Bone marrow (tissue), 2 donors: ENCODE results near the gene C22orf31.

ENCODE experiments used
- DNase-seq, 2 donors: peaks; one replicate each; lab custom pipeline; 2025; lab: John Stamatoyannopoulos, UW

The C22orf31 gene

DNA sequence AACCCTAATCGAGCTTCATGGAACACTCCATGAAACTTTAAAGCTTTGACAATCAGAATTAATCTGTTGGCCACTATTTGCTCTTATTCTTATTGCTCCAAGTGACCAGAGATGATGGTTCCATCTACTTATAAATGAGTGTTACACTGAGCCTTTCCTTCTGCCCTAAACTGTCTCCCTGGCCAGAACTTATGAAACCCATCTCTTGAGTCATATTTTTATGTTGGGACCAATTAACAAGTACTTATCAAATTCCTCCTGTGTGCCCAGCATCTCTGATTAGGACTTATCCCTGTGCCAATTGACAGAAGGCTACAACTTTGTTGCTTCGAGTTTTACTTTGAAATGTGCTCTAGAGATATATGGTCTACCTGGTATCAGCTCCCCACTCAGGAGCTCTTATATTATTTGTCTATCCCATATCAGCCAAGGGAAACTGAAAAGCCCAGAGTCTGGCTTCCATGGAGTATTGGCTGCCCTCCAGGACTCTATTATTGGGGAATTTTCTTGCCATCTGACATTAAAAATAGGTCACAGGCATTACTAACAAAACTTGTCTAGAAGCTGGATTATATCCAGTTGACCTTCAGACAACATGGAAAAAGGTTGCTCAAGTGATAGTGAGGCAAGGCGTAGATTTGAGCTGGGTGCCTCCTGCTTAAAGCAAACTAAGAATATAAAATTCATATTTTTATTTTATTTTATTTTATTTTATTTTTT, 20.0 kb upstream of the C22orf31 start:
- DNase-seq = no peak

DNA sequence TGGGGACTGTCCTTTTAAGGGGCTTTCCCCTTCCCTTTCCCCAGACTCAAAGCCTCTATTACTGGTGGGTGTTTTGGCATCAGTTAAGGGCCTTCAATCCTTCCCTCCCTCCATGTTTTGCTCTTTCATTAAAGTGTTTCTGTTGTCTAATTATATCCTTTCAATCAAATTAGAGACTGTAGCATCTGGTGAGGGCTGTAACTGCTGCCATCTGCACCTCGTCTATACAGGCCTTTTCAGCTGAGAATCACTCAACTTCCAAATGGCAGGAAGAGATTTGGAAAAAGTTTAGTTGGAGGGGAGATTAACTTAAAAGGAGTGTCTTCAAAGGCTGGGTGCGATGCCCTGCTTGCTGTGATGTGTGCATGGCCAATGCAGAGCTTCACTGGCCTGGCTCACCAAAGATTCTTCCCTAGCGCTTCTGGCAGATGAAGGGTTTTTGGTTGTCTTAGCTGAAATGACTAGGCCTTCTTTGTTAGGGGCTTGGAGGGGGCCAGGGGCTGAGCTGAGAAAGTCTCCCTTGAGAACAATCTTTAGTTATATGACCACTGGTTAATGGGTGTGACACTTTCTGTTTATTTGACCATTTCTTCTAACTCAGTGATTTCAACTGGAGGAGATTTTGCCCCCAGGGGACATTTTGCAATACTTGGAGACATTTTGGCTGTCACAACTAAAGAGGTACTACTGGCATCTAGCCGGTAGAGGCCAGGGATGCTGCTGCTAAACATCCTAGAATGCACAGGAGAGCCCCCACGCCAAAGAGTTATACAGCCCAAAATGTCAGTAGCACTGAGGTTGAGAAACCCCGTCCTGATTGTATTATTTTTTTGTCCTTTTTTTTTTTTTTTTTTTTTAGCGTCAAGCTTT, 18.7 kb upstream of the C22orf31 start:
- no peak for DNase-seq

DNA sequence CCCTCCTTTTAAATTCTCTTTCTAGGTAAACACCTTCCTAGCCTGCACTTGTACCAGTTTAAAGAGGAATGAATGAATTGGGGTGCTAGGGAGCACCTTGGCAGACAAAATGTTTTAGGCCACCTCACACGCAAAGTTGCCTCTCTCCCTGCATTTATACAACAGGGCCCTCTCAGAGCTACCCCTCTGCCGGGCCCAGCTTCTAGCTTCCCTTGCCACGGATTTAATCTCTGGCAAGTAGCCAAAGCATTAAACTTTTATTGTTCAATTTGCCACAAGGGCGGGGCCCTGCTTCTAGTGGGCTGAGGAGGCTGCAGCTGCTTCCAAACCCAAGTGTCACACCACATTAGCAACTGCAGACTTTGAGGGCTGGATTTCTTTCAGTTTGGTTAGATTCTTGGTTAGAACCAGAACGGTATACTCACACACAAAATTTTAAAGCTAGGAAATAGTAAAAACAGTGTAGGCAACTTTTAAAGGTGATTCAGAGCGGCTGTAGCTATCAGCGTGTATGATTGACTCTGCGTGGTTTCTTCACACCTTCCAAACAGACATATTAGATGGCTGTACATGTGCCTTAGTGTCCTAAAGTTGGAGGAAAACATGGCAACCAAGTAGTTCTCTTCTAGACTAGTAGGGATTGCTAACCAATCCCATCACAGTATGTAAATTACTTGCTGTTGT, 17.7 kb upstream of the C22orf31 start:
- DNase-seq = no peak

DNA sequence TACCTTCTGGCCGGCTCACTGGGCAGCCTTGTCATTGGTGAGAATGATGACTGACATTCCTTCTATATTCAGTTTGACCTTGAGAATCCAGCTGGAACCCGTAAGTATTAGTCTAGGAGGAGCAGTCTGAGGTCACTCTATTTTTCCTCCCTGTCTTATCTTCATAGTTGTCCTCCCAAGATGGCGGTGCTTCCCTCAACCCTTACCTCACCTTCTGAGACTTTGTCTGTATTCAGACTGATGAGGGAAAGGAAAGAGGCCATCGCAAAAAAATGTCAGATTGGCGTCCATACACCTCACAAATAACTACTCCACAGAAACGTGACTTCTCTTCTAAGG, 17.2 kb upstream of the C22orf31 start:
- no peak for DNase-seq

DNA sequence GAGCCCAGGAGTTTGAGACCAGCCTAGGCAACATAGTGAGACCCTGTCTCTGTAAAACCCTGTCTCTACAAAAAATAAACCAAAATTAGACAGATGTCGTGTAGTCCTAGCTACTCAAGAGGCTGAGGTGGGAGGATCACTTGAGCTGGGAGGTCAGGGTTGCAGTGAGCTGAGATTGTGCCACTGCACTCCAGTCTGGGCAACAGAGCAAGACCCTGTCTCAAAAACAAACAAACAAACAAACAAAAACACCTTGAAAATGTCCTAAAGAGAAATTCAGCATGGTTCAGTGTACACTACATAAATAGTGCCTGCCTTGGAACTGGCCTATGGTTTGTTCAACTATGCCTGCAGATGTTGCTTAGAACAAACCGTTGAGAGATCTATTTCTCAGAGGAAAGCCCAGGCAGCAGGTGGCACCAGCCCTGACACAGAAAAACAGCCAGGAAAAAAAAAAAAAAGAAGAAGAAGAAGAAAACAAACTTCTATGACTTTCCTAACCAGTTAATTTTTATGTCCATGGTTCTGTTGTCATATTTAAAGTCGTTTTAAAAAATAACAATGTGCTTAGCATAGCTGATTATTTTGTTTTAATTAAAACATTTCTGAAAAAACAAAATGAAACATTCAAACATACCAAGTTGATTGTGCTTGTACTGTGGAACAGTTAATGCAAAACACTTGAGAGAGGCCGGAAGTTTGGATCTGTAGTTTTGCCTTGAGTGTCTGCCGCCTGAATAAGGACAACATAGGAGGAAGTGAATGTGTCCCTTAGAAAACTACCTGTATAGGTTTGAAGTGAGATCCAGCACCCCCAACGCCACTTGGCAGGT, 16.6 kb upstream of the C22orf31 start:
- no peak for DNase-seq

DNA sequence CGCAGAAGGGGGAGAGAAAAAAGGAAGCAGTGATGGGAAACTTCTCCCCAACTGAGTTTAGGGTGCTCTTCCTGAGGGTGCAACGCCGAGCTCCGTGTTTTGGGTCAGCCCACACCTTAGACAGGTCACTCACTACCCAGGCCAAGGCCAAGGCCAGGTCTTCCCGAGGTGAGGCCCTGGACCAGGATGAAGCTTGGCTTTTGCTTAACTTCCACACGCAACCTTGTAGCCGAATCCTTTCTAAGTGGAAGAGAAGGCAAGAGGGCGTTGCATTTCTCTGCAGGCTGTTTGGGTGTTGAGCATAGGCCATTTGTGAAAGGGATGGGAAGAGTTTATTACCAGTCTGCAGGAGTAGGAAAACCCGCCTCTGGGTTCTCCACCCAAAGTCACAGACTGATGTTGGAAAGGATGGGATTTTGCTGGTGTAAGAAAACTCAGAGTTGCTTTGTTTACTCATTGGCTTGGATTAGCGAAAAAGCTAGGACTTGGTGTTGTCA, 12.7 kb upstream of the C22orf31 start:
- no peak for DNase-seq

DNA sequence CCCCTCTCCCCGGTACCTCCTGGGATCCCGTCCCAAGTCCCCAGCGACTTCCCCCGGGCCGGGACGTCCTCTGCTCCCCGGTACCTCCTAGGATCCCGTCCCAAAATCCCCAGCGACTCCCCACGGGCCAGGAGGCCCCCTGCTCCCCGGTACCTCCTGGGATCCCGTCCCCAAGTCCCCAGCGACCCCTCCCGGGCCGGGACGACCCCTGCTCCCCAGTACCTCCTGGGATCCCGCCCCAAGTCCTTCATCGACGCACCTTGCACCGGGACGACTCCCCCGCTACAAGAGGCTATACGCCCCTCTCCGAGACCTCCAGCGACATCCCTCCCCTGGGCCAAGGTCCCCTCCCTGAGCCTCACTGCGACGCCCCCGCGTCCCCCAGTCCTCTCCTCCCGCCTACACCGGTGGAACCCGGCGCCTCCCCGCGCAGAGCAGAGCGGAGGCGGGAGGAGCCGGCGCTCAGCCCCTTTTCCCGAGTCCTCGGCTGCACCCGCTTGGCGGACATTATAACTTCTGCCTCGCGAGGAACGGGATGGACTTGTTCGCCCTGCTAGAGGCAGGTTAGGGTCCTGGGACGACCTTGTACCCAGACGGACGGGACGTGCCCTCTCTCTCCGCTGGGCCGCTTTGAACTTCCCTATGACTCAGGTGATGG, 12.1 kb upstream of the C22orf31 start:
- no peak for DNase-seq

DNA sequence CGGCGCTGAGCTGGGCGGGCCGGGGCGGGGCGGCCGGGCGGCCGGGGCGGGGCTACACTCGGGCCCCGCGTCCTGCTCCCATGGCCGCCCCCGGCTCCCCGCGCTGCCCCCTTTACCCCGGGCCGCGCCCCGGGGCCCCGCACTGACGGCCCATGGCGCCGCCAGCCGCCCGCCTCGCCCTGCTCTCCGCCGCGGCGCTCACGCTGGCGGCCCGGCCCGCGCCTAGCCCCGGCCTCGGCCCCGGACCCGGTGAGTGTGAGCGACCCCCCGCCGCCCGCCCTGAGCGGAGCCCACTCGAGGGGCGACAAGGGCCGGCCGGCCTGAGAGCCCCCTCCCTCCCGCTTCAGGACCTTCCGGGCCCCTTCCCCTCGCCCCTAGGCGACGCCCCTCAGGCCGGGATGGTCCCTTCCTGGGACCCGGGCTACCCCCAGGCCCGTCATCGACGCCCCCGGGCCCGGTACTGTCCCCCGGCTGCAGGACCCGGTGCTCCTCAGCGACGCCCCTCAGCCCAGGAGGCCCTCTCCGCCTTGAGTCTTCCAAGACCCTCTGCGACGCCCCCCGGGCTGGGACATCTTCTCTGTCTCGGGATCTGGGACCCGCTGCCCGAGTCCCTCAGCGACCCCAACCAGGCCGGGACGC, 11.5 kb upstream of the C22orf31 start, which contains the start of gene KREMEN1:
Gene KREMEN1, plus strand, starts transcription at position 57 of the 639 bp plus-strand sequence. Its CDS starts 96 bp downstream, at position 153.
- DNase-seq = no peak

DNA sequence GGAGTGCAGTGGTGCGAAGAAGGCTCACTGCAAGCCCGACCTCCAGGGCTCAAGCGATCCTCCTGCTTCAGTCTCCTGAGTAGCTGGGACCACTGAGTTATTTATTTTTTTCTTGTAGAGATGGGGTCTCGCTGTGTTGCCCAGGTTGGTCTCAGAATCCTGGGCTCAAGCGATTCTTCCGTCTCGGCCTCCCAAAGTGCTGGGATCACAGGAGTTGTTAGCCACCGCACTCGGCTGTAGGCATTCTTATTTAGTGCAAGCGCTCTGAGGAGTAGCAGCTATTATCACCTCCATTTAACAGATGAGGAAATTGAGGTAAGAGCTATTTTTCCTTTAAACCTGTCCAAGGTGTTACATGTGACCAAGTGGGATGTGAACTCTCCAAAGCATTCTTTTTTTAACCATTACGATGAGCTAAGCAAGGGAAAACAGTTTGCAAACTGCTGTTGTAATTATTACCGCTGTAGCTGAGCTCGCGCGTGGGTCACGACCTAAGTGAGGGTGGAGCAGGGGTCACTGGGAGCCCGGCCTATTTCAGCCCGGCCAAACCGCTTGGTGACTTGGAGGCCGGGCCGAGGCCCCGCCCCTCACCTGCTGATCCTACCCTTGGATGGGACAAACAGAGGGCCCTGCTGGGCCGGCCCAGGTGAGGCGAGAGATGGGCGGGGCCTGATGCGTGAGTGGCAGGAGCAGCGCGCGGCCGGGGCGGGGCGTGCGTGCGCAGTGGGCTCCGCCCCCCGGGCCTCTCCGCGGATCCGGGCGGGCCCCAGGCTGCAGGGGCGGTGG, 10.8 kb upstream of the C22orf31 start:
- peak in 1 of 2 donors; percentile 43 for DNase-seq

DNA sequence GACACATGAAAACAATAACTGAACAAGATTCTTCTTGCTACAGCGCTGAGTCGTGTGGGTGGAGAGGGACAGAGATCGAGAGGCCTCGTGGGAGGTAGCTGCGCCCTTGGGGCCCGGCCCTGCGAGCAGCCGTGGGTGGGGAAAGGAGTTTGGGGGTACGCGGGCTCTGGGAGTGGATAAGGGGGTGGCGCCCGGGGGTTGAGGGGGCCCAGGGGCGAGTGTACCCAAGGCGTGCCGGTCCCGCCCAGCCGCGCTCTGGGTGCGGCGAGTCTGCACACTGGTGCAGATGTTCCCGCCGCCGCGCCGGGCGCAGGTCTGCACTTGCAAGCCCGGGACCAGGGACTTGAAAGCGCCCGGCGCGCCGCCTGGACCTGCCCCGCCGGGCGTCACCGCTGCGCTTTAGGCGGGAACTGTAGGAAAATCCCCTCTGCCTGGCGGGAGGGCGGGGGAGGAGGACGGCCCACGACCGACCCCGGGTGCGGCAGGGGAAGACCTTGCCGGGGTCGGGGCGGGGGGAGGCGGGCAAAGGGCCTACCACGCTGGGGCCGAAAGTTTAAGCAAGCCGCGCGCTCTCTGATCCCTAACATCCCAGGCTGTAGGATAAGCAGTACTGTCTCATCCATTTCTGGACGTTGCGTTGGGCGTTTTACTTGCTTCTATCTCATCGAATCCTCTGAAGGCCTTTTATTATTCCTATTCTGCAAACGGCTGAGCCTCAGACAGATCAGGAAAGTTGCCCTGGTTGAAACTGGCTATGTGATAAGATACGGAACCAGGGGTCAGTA, 9.8 kb upstream of the C22orf31 start:
- DNase-seq = peak in 1 of 2 donors; percentile 25

DNA sequence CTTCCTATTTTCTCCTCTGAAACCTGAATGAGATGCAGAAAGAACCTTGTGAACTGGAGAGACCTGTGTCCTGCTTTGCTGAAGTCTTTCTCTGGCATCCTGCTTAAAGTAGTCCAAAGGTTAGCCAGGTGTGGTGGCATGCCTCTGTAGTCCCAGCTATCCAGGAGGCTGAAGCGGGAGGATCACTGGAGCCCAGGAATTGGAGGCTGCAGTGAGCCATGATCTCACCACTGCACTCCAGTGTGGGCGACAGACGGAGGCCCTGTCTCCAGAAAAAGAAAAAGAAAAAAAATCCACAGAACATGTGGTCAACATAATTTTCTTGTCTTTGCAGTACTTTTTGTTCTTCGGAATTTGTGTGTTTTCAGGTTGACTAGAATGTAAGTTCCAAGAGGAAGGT, 8.9 kb upstream of the C22orf31 start:
- no peak for DNase-seq

DNA sequence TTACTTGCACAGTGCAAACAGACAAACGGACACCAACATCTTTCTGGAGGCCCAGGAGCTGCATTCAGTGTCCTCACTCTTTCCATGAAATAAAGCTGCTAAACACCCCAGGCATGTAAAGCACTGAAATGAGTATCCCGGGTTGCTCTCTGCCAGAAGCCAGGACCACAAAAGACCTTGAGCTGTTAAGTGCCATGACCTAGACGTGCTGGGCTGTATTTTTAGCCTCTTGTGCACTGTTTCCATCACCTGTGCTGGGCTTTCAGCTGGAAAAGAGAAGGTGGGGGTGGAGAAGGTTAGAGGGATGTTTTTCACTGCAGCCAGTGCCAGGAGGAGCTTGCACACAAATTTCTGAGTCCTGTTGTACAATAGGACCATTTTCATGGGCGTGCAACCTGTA, 7.8 kb upstream of the C22orf31 start:
- no peak for DNase-seq

DNA sequence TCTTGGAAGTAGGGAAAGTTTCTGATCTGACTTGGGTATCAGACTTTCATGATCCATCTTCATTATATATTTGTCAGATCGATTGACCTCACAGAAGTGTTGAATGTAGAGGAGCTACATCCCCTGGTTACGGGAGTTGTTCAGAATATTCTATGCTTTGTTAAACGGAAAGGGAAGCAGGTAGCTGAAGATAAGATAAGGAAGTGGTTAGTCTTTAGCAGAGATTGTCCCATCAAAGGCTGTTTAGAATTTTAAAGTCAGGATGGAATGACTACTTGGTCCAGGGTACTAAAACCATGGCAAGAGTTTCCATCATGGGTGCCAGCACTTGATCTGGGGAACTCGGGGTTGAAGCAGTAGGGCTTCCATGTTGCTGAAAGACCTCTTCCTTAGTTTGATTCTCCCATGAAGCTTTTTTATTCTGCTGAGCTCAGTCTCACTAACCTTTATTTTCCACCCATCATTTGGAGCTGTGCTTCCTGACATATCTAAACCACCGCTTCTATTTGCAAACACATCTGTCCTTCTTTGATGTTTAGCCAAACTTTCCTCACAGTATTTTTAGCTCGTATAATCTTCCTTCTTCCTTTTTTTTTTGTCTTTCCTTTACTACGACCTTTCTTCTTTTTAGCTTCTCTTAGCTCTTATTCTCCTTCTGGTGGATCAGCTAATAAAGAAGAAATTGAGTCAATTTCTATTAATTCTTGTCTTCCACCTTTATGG, 4.0 kb upstream of the C22orf31 start:
- no peak for DNase-seq

DNA sequence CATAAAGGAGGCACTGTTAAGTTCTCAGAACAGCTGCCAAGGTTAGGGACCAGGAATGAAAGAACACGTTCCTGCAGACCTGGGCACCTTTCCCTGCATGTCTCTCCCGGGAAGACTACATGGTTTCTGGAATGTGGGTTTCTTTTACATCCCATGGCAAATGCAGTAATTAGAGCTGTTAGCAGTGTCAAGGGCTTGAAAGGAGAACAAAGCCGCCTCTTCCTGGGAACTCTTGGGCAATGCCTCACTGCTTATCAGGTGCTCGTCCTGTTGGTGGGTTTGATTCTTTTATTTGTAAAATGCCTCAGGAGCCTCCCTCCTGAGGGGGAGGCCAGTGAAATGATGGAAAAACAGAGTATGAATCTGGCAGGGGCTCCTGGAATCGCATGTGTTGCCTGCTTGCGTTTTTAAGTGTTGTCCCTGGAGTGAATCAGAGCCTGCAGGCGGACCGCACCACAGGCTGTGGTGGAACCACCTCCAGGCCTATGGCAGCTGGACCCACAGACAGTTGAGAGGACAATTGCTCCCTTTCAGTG, 723 bp upstream of the C22orf31 start:
- no peak for DNase-seq

DNA sequence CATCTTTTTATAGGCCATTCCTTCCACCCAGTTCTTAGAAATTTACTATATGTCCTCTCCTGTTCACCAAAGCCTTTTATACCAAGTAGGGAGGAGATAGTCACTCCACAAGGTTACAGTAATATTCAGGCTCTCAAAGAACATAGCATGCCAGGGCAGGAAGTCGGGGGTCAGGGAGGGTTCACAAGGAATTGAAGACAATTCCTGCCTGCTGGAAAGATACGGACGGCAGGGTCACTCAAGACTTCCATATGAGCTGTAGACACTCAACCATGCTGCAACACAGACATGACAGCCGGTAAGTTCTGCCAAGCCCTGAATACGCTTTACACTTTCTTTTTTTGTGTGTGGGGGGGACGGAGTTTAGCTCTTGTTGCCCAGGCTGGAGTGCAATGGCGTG, 700 bp downstream of the C22orf31 start:
- DNase-seq = no peak

DNA sequence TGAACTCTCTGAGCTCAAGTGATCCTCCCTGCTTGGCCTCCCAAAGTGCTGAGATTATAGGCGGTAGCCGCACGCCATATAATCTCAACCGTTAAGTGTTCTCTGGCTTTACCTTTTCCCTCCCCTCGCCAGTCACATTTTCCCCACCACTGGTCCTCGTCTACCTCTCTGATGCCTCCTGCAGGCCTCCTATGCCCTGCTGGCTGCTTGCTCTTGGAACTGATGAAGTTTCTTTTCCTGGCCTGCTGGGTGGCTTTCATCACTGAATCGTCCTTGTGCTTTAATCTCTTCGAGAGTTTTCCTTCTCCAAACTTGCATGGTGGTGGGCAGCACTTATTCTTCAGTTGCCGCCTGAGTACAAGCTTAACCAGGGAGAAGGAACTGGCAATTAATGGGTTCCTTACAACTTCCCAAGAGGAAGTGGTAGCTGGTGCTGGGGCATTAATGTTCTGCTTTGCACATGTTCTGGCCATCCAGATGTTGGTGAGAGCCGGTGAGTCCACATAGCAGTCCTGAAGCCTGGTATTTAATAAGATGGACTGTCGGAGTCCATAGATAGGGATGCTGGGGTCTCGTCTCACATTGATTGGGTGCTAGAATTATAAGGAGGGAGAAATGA, 1.3 kb downstream of the C22orf31 start:
- no peak for DNase-seq

DNA sequence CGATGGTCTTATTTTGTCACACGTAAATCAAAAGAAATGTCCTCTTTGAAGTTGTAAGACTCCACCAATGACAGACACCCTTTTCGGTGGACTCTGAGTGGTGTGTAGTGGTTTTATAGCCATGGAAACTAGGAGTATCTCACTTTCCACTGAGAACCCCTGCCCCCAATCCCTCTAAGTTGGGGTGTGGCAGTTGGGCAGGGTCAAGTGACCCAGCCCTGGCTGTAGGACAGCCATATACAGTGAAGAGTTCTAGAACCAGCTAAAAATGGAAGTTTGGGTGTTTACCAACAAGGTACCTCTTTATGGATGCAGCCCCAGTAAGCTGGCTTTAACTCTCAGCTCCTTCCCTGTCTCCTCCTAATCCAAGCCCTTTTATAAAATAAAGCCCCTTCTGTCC, 5.2 kb downstream of the C22orf31 start:
- DNase-seq = no peak
